Activated effector memory CD4-positive, alpha-beta T cell treated with Interleukin-2 at 50 U/mL for 16 hours (primary cell): ENCODE results near the gene DAAM1.

Source experiments
- DNase-seq: peaks from one replicate; pipeline ENCODE4 v3.0.0-alpha.2; 2020

The DAAM1 gene

DNA sequence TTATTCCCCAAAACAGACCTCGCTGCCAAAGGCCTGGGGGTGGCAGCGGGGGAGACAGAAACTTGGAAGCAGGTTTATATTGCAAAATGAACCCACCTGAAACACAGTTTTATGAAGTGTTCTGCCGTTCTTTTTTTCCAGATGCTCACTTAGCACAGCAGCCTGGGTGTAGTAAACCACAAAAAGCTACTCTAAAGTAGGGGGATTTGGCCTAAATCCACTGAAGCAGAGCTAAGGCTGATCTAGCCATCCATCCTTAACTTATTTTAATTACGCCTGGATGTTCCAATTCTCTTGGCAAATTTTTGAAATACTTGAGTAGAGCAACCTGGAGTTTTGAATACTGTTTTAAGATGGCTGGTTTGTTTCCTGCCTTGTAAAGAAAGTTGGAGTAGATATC lies 155.5 kb downstream of the DAAM1 start:
- DNase-seq, result no peak

DNA sequence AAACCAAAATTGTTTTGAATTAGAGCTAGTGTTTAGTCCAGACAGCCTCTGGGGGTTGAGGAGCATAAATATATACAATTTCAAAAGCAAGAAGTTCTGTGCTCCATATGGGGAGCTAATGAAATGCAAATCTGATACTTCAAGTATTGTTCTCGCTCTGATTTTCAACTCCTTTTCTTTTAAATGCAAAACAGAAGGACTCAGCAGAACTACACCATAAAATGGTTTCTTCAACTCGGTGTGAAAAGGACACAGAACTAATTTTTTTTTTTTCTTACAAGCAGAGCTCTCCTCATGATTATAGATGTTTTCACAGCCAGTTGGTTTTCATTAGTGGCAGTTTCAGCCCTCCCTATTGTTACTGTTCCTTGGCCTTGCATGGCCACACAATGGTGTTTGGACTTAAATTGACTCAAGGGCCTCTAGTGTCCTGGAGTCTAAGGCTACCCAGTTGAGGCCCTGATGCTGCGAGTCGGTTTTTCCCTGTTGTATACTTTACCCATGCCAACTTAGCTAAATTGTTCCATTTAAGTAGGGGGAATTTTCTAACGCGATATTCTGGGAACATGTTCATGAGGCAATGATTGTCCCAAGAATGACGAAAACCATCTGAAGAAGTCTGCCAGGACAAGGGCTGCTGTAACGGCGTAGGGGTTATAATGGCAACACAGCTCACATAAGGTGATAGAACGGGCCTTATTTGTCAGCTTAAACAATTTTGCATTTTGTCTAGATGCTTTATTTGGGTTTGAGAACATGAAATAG lies 156.4 kb downstream of the DAAM1 start:
- no peak for DNase-seq

DNA sequence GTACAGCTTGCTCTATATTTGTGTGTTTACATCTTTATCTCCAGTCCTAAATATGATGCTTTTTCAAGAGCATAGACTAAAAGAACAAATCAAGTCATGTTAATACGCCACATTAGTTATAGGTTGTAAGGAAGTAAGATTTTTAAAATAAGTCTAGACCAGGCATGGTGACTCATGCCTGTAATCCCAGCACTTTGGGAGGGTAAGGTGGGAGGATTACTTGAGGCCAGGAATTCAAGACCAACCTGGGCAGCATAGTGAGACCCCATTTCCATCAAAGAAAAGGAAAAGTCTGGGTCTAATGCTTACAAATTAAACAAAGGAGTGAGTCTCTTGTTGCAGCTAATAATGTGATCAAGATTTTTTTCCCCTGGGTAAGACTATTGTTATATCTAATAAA lies 157.9 kb downstream of the DAAM1 start:
- DNase-seq, result no peak

DNA sequence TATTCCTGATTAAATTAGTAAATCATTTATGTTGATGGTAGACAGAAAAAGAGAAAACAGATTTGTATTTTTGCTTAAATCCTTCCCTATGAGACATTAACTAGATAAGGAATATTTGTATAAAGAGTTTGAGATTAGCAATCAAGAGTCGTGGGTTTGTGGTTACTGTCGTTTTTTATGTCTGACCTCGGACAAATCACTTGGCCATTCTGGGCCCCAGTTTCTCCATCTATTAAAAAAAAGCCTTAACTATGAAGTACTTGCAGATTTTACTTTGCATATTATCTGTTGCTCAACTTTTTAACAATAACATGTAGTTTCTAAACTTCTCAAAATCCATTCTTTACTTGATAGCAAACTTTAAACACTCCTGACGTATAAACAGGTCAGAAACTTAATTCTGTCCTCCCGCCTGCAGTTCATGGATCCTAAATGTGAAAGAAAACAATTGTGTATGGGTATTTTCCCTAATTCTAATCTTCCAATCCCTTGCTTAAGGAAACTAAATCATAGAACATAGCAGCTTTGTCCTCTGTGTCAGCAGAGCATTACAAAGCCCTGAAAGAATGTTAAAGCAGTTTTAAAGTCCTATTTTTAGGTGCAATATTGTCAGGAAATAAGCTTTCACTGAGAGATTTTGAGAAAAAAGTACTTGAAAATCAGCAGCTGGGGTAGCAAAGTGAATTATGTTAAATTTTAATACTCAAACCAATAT lies 158.5 kb downstream of the DAAM1 start:
- no peak for DNase-seq

DNA sequence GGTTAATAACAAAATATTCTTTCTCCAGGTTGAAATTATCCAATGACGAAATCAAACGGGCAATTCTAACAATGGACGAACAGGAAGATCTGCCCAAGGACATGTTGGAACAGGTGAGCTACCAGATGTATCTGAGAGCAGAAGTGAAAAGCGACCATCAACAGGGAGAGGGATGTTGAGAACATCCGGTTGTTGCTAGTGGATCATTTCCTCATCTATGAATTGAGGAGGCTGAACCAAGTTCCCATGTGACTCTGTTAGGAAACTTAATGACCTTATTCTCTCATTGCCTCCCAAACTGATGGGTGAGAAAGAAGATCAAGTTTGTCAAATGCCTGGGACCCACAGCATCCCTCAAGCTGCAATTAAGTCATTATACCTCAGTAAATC lies 159.0 kb downstream of the DAAM1 start:
- DNase-seq, result no peak

DNA sequence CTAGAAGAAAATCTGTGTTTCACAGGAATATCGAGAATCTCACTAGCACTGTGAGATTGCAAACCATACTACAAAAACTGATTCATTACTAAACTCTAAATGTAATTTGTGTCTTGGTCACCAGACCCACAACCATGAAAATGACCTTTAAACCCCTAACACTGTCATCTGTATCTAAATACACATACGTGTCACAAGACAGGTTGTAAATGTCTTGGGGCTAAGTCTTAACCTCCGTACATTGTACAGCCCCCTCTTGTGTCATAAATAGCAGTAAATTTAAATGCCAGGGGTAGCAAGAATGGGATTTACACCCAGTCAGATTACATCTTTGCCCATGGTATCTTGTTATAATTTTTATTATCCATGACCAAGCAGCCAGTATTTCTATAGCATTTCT lies 159.4 kb downstream of the DAAM1 start:
- DNase-seq, result no peak

DNA sequence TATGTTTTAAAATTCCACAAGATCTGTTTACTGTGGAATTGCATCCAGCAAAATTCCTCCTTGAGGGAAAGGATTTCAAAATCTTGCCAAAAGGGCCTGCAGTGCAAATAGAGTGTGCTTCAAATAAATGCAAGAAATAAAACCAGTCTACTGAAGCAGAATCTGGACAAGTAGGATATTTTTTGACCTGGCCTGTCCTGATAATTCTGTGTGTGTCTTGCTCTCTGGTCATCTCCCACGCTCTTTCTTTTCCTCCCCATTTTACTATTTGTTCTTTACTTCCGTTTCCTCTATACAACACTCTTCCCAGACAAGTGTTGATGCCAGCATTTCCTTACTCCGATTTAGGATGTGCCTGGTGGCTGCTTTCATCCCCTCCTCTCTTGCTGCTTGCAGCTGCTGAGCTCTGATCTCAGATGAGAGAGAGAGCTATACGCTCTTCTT lies 160.8 kb downstream of the DAAM1 start:
- no peak for DNase-seq

DNA sequence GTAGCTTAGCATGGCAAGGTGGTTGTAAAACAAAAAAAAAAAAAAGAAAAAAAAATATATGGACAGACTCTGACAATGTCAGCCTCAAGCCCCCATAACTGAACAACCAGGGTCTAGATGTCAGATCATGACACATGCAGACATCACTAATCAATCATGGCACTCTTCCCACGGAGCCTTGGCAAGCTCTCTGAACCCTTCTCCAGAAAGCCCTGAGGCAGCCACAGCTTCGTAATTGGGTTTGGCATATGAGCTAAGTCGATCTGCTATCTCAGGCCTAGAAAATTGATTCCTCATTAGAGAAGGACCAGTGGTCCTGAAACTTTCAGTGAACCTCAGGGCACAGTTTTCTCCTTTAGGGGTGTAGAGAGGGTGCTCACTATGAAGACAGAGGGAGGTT lies 164.5 kb downstream of the DAAM1 start:
- no peak for DNase-seq

DNA sequence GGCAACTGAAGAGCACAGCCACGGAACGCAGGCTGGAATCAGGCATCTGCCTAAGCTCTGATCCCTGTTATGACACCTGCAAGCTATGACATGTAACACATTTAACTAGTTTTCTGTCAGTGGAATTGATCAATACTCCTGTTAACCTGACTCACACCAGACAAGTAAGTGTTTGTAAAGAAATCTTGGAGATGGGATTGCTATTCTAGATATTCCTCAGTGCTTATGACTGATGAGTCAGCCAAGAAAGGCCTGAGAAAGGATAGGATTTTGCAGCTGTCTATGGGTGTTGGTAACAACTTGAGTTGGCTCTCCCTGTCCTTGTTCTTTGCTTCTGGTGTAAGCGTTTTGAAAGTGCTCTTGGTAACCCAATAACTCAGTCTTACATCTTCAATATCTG lies 166.2 kb downstream of the DAAM1 start:
- DNase-seq, result no peak

DNA sequence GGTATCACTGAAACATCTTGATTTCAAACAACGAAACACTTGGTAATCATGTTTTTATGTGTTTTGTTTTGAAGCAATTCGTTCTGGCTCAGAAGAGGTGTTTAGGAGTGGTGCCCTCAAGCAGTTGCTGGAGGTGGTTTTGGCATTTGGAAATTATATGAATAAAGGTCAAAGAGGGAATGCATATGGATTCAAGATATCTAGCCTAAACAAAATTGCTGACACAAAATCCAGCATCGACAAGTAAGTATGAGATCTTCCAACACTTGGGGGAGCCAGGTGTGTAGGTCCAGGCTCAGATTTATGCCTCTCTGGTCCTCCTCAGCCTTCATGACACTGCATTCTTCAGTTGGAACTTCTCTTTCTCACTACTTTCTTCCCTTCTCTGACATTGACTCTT lies 166.6 kb downstream of the DAAM1 start:
- DNase-seq, result no peak

DNA sequence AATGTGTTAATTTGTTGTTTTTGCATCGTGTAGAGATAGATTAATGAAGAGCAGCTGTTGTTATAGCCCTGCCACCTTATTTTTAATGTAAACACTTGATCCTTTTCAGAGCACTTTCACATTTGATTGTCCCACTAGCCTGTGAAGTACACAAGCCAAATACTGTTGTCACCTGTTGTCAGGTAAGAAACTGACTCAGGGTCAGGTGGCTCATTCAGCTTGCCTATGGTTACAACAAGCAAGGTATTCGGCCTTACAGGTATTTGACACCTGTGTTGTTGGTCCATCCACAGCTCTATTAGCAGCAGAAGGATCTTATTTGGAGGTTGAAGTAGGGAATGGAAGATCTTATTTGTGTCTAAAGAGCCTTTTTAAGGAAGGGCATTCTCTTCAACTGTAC lies 167.8 kb downstream of the DAAM1 start:
- no peak for DNase-seq

DNA sequence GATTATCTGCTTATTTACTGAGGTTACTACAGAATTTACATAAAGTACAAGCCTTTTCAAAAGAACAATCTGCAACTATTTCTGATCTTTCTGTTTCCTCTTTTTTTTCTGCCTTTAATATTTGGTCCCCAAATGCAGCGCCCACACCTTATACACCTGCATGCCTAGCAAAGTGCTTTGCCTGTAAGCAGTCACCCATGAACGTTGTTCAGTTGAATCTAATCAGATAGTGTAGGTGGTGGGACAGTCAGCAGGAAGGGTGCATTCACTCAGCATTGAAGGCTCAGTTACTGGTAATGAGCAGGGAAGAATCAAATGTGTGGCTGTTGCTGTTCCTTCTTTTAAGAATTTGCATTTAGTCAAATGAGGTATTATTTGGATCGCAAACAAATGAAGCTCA lies 168.3 kb downstream of the DAAM1 start:
- no peak for DNase-seq

DNA sequence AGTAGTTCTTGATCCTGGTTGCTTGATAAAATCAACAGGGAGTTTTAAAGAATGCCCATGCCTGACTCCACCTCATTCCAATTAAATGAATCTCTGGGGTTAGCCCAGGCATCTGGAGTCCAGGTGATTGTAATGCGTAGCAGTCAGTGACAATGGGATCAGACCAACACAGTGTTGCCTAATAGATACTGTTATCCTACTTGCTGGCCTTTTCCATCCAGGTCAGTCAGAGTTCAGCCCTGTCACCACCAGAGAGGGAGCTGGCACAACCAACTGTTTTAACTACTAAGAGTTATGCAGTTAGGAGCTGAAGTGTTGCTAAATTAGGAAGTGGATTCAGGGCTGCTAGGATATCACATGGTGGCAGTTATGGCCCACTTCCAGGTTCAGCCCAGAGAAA lies 169.6 kb downstream of the DAAM1 start:
- DNase-seq, result no peak

DNA sequence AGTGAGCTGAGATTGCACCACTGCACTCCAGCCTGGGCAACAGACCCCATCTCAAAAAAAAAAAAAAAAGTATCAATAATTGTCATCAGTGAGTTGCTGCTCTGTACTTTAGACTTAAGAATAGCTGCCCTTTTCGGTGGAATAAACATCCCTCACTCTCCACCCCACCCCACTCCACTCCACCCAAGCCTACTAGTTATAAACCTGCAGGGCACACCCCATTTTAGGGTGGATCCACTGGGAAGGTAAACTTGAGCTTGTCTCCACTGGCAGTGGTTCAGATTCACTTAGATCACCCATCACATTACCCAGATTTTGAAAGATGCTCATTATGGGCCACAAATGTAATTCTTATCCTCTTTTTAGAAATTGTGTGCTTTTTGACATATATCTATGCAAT lies 170.3 kb downstream of the DAAM1 start:
- no peak for DNase-seq

DNA sequence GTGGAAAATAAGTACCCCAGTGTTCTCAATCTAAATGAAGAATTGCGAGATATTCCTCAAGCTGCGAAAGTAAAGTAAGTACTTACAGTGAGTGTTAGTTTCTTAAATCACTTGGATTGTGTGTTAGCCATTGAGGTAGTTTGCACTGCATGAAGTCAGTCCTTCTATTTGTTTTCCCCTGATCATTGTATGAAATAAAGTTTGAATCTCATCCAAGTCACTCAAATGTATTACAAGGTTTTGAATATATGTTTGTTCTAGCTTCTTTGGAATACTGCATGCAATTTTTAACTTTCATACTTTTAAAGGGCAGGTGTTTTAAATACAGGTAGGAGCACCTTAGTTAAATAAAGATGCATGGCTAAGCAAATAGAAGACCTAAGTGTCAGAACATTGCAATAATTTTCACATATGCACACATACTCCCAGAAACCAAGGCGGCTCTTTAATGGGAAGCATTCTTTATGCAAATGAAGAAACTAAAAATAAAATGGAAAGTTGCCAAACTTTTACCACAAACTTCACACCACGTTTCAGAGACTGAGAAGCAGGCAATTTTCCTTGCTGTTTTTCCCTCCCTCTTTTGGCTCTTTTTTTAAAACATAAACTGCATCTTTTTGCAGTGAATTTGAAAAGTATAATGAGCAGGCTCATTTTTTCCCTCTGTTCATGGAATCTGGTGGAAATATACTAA lies 171.1 kb downstream of the DAAM1 start:
- DNase-seq, result no peak

DNA sequence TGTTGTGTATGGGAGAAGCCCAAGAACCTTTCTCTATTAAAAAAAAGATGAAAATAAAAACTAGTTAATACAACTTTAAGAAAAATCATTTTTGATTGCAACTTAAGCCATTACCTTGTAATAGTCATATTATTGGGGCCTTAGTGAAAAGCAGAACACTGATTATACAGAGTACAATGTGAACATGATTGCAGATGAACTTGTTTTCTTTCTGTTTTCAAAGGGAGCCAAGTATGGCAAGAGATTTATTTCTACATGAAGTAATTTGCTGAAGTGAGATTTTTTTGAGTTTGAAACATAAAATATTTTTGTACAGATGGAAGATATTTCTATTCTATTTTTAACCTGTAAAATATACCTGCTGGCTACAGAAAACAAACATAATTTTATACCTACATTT lies 171.8 kb downstream of the DAAM1 start:
- DNase-seq, result no peak

DNA sequence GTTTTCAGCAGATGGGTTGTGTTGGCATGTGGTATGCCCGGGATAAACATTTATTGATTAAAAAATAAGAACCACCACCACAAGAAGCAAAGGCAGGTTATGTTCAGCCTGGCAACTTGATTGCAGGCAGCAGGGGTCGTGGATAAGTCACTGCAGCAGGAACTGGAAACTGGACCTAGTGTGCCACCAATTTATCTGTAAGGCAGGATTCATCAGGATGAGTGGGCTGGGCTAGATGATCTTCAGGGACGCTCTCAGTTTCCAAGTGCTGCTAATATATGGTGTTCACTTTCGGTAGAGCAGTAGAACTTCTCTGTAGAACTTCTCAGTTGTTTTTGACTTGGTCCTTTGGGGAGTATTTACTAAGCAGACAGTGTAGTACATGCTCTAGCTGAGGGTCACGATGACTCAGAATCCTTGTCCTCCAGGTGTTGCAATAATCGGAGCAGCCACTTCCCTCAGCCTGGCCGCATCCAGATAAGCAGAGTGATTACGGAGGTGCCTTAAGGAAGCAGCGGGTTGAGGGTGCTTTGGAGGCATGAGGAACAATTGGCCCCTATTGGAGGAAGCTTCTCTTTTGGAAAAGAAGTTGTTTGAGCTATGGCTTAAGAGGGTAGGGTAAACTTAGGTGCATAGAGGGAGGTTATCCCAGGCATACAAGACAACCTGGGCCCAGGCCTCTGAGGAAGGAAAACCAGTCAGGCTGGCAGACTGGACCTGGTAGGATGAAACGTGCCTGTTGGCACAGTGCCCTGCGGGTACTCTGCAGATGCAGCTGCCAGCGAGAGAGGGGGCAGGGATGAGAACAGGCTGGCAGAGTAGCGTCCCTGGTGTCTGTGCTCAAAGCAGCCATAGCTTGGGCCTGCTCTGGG lies 172.7 kb downstream of the DAAM1 start:
- DNase-seq, result no peak

DNA sequence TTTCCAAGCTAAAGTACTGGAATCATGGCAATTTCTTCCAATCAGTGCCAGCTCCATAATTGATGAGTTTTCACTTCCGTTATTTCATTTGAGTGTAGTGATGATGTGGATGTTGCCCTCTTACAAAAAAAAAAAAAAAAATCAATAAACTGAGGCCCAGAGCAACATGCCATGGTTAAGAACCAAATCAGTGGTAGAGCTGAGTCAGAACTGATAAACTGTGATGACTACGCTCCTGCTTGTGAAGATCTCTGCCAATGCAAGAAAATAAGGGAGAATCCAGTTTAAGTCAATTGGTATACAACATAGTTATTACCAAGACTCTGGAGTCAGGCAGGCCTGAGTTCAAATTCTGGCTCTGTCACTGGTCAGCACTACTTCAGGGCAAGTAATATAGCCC lies 174.0 kb downstream of the DAAM1 start:
- no peak for DNase-seq

DNA sequence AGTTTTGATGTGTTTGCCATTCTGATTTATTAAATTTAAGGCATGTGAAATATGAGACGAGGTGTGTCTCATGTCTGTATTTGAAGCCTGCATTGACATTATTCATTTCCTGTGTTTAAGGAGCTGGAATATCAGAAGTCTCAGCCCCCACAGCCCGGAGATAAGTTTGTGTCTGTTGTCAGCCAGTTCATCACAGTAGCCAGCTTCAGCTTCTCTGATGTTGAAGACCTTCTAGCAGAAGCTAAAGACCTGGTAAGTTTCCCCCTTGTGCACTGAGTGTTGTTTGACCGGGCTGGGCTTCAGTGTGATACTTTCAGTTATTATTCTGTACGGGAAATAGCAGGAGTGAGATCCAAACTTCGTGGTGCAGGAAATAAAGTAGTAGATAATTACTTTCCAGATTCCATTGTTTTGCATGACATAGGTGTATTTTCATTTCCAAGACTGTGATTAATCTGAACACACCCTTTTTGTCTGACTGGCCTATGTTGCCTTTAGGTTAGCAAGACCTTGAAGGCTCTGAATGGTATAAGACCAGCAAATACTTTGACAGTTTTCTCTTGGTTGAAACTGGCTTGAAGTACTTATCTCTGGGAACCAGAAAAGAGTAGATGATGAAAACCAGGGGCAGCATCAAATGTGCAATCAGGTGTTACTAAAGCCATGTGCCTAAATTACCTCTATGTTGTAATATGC lies 175.2 kb downstream of the DAAM1 start:
- DNase-seq, result no peak

DNA sequence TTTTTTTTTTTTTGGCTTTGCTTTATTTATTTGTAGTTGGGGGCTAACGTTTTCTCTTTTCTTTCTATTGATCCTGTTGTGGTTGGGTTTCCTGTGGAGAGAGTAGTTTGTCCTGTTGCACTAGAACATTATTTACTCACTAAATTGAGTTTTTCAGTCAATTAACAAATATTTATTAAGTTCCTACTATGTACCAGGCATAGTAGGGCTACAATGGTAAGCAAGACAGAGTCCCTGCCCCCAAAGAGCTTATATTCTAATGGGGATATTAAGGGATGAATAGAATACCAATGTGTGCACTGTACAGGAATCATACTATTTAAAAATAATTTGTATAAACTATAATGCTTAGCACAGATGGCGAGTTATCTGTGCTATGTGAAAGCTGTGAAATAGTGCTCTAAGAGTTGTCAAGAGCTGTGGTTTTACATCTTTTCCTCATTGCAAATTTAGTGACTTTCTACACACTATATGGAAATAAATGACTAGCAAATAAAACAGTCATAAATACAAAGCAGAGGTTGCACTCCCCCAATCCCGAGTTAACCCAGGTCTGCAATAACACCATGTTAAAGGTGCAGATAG lies 181.8 kb downstream of the DAAM1 start:
- no peak for DNase-seq

DNA sequence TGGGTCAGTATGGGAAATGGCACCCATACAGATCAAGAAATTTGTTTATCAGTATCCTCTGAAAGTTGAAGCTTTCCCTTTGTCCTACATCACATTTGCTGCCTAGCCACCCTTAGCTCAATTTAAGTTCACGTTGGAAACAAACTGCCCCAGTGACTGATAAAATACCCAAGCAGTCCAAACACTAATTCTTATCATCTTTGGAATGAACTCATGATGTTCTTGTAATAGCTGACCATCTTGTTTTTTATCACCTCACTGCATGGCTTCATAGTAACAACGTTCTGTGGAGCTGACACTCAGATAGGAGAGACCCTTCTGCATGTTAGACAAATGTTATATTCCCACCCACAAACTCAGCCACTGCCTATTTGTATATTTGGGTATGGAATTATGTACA lies 183.3 kb downstream of the DAAM1 start:
- DNase-seq, result no peak

DNA sequence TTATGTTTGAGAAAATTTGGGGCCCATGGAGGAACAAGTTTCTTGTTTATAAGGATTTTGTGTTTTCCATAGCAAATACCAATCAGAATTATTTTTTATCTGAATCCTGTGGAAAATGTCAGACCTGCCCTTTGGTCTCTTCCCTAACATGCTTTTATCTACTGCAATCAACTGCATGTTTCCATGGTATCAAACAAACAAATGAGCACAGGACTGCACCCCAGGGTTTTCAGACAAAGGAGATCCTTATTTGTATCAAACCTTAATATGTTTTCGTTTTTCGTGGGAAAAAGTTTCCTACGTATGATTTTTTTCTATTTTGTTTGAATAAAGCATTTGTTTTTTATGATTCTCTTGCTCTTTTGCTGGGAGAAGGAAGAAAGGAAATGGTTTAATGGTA lies 185.6 kb downstream of the DAAM1 start:
- DNase-seq, result no peak
